Lower leg skin (tissue), 4 donors: ENCODE results near the gene PTPRU. TPM values are rescaled to one million over a fixed set of nuclear protein-coding genes. Genes with fewer than 3 reads are reported as not detected.

Experiments
- DNase-seq, 2 donors: peaks; one replicate each; pipeline ENCODE4 v3.0.0-alpha.2; 2019; ENCODE audit warnings: low spot score in 2 of 2
- H3K4me3 ChIP-seq: fragments of 200-600 bp; sonication (generic); 2 replicates; pipeline ENCODE4 v1.5.1; 2017; ENCODE audit warnings: mild to moderate bottlenecking, low read depth; ENCODE audit not compliant: poor library complexity, severe bottlenecking
- CTCF ChIP-seq, 3 donors: fragments of 450-650 bp; IDR thresholded peaks; one replicate each; pipeline ENCODE4 v1.5.1; 2016; ENCODE audit warnings: antibody characterized with exemption in 3 of 3, mild to moderate bottlenecking in 3 of 3, moderate library complexity in 2 of 3
- POLR2A ChIP-seq, 2 donors: fragments of 450-650 bp; IDR thresholded peaks; one replicate each; pipeline ENCODE4 v1.6.1; 2016 to 2017; ENCODE audit warnings: antibody characterized with exemption in 2 of 2, mild to moderate bottlenecking in 1 of 2, moderate library complexity in 1 of 2
- WGBS, 2 donors: methylation state at CpG; one replicate each; pipeline ENCODE4 v1.1.5; 2018; 5-methylcytosine and 5-hydroxymethylcytosine counted together
- intact Hi-C: fragments of 100-400 bp; cut with DNase I; formaldehyde crosslinking; loops from one replicate; pipeline ENCODE4 v1.15.0; 2023; ENCODE audit warnings: low total_unique reads
- total RNA-seq, 4 donors: library from RNA; depleted of rRNA; stranded (reverse); fragments of >200 nt; gene quantifications; one replicate each; pipeline ENCODE4 v1.1.0, GENCODE V29; 2016

The PTPRU gene
- total RNA-seq, 4 donors from 2014 or later = 15.9 to 56.3 (median 30.6) TPM

- no peak overlapping the region for H3K4me3 ChIP-seq
- TF ChIP-seq CTCF (IDR thresholded peaks at IDR 0.05) (no peak), POLR2A (IDR thresholded peaks at IDR 0.05) (no peak)
- intact Hi-C loops = loop anchor here (5.0 to 10.0 kb wide), 2 partner anchors 165 to 458 kb away; no protein-coding TSS in a partner anchor
- 76 to 84% methylated on average over 3 of the region's 3 CpGs for WGBS, 2 donors
- DNase-seq = no peak
These were observed 10.7 kb downstream of the PTPRU start for GRCh38 chr1:29247044-29247443.

GRCh38 chr1:29247571-29248273 lies 11.4 kb downstream of the PTPRU start:
- 83 to 88% methylated on average over 8 of the region's 8 CpGs for WGBS, 2 donors
- H3K4me3 ChIP-seq = no peak overlapping the region
- DNase-seq = no peak
- intact Hi-C loops = loop anchor here (2.0 to 10.0 kb wide), 3 partner anchors 79 to 457 kb away; no protein-coding TSS in a partner anchor
- TF ChIP-seq POLR2A (IDR thresholded peaks at IDR 0.05) (no peak), CTCF (IDR thresholded peaks at IDR 0.05) (no peak)

GRCh38 chr1:29248409-29248808 lies 12.1 kb downstream of the PTPRU start:
- no peak for TF ChIP-seq CTCF (IDR thresholded peaks at IDR 0.05)
- TF ChIP-seq POLR2A (IDR thresholded peaks at IDR 0.05) = no peak
- no peak overlapping the region for H3K4me3 ChIP-seq
- intact Hi-C loops = loop anchor here (2.0 to 10.0 kb wide), 3 partner anchors 78 to 456 kb away; no protein-coding TSS in a partner anchor
- 76 to 83% methylated on average over 2 of the region's 2 CpGs for WGBS, 2 donors
- no peak for DNase-seq

- intact Hi-C loops = loop anchor here (2.0 to 10.0 kb wide), 3 partner anchors 78 to 456 kb away; no protein-coding TSS in a partner anchor
- no peak overlapping the region for H3K4me3 ChIP-seq
- WGBS, 2 donors = 67 to 69% methylated on average over 8 of the region's 8 CpGs
- DNase-seq = no peak
- TF ChIP-seq CTCF (IDR thresholded peaks at IDR 0.05) = no peak
- no peak for TF ChIP-seq POLR2A (IDR thresholded peaks at IDR 0.05)
These were observed 12.9 kb downstream of the PTPRU start for GRCh38 chr1:29249170-29249691.

- 95 to 96% methylated on average over 2 of the region's 2 CpGs for WGBS, 2 donors
- TF ChIP-seq POLR2A (IDR thresholded peaks at IDR 0.05) = no peak
- TF ChIP-seq CTCF (IDR thresholded peaks at IDR 0.05) = no peak
- no peak for DNase-seq
- intact Hi-C loops = loop anchor here (2.0 to 10.0 kb wide), 3 partner anchors 77 to 455 kb away; no protein-coding TSS in a partner anchor
- no peak overlapping the region for H3K4me3 ChIP-seq
These were observed 13.7 kb downstream of the PTPRU start for GRCh38 chr1:29249951-29250581.
